GM23248 (cell line): Measurements from ENCODE around the gene AKR7A2. TPM values are rescaled to one million over a fixed set of nuclear protein-coding genes. Genes with fewer than 3 reads are reported as not detected.
A peak's percentile ranks its signal among the peaks of the same experiment; 100 is the strongest.
"Not testable (repeated sequence)": the region's sequence is repeated elsewhere in the genome, so short reads cannot be mapped to it uniquely, and the experiment has no call there.

Experiments
- DNase-seq: peaks from one replicate; pipeline ENCODE4 v3.0.0-alpha.2; 2015
- H2AFZ ChIP-seq: fragments of 200-600 bp; sonication (generic); 2 replicates; pipeline ENCODE4 v1.6.1; 2016; ENCODE audit warnings: antibody characterized with exemption
- H3F3A ChIP-seq: fragments of 200-600 bp; sonication (generic); 2 replicates; pipeline ENCODE4 v1.6.1; 2016; ENCODE audit warnings: mild to moderate bottlenecking, antibody characterized with exemption, mixed run types; ENCODE audit not compliant: insufficient read depth
- H3K27ac ChIP-seq: fragments of 200-600 bp; sonication (generic); 2 replicates; pipeline ENCODE4 v1.5.1; 2016; ENCODE audit warnings: mild to moderate bottlenecking
- H3K27me3 ChIP-seq: fragments of 200-600 bp; sonication (generic); replicated peaks from 2 replicates; pipeline ENCODE4 v1.6.1; 2016; ENCODE audit warnings: mild to moderate bottlenecking; ENCODE audit not compliant: insufficient read depth
- H3K36me3 ChIP-seq: fragments of 200-600 bp; sonication (generic); 2 replicates; pipeline ENCODE4 v1.6.1; 2016; ENCODE audit warnings: low read depth, mild to moderate bottlenecking
- H3K4me1 ChIP-seq: fragments of 200-600 bp; sonication (generic); 2 replicates; pipeline ENCODE4 v1.6.1; 2016; ENCODE audit warnings: mild to moderate bottlenecking; ENCODE audit not compliant: insufficient read depth
- H3K4me2 ChIP-seq: fragments of 200-600 bp; sonication (generic); one replicate; pipeline ENCODE4 v1.6.1; 2016; ENCODE audit warnings: mild to moderate bottlenecking; ENCODE audit not compliant: unreplicated experiment
- H3K4me3 ChIP-seq: fragments of 200-600 bp; sonication (generic); 2 replicates; pipeline ENCODE4 v1.5.1; 2016; ENCODE audit warnings: mild to moderate bottlenecking
- H3K79me2 ChIP-seq: fragments of 200-600 bp; sonication (generic); 2 replicates; pipeline ENCODE4 v1.6.1; 2016; ENCODE audit warnings: mild to moderate bottlenecking; ENCODE audit not compliant: insufficient read depth
- H3K9ac ChIP-seq: fragments of 200-600 bp; sonication (generic); 2 replicates; pipeline ENCODE4 v1.6.1; 2016; ENCODE audit warnings: mild to moderate bottlenecking
- H3K9me2 ChIP-seq: fragments of 200-600 bp; sonication (generic); 2 replicates; pipeline ENCODE4 v1.6.1; 2016; ENCODE audit warnings: mixed run types, mild to moderate bottlenecking, moderate library complexity; ENCODE audit not compliant: insufficient read depth
- H3K9me3 ChIP-seq: fragments of 200-600 bp; sonication (generic); one replicate; pipeline ENCODE4 v1.6.1; 2017; ENCODE audit warnings: low read depth
- H4K20me1 ChIP-seq: fragments of 200-600 bp; sonication (generic); 2 replicates; pipeline ENCODE4 v1.6.0; 2016; ENCODE audit not compliant: insufficient read depth
- EZH2 ChIP-seq: fragments of 200-600 bp; sonication (generic); IDR thresholded peaks from 2 replicates; pipeline ENCODE4 v1.6.1; 2018; ENCODE audit warnings: antibody characterized with exemption, mild to moderate bottlenecking; ENCODE audit not compliant: insufficient read depth, poor library complexity, severe bottlenecking
- EZH2phosphoT487 ChIP-seq: fragments of 200-600 bp; sonication (generic); IDR thresholded peaks from 2 replicates; pipeline ENCODE4 v1.6.1; 2018; ENCODE audit warnings: antibody characterized with exemption, moderate library complexity, mild to moderate bottlenecking, low read depth; ENCODE audit not compliant: insufficient read depth
- WGBS, 2 experiments: methylation state at CpG; one replicate each; pipeline ENCODE4 v1.1.6; 2015 to 2017; ENCODE audit warnings: low lambda C conversion rate in 2 of 2, low coverage in 1 of 2; ENCODE audit errors: missing lambda C conversion rate in 2 of 2; 5-methylcytosine and 5-hydroxymethylcytosine counted together
- in situ Hi-C: fragments of 300-500 bp; cut with MboI; formaldehyde crosslinking; loops from 2 replicates; pipeline ENCODE4 v1.15.0; 2020
- polyA plus RNA-seq: library from polyadenylated mRNA; unstranded; fragments of >200 nt; fragmentation: Nextera tagmentation; extraction: Ambion mirVana; gene quantifications from 2 replicates; pipeline ENCODE4 v1.2.1, GENCODE V29; 2016
- total RNA-seq: library from RNA; depleted of rRNA; stranded (reverse); fragments of >200 nt; shearing (Covaris generic); gene quantifications from 2 replicates; pipeline ENCODE4 v1.2.3, GENCODE V29; 2014

AKR7A2 gene
- total and polyA plus RNA-seq, 2 experiments from 2014 or later: 93.1 to 97.1 TPM

DNA sequence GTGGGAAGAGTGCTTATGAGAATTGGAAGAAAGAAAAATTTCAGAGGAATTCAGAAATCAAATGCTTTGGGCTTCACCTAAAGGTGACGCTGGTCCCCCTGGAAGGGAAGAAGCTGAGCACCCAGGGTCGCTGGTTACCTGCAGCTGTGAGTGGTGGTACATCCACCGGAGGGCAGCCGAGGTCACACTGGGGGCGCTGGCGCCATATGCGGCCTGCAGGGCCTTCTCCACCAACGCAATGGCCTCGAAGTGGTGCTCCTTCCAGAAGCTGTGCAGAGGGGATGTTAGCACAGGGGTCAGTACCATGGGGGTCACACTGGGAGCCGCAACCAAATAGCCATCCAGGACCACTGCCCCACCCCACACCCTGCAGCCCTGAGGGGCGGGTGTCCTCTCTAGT, 6.1 kb downstream of the AKR7A2 start:
- in situ Hi-C loops: no loop called here
- Histone ChIP-seq H3K4me2 (no peak overlapping the region), H3K9ac (no peak overlapping the region), H3K9me2 (no peaks in the 10 kb centered on the region), H3F3A (no peaks in the 10 kb centered on the region), H2AFZ (no peak overlapping the region), H4K20me1 (no peaks in the 10 kb centered on the region; the same call in 1 of the 2 replicates), H3K36me3 (peaks cover 33% of the 10 kb centered on the region; the same call in 1 of the 2 replicates), H3K4me3 (no peak overlapping the region), H3K27me3 (no peaks in the 10 kb centered on the region), H3K27ac (no peak overlapping the region), H3K4me1 (peaks cover 8% of the 10 kb centered on the region), H3K9me3 (no peaks in the 10 kb centered on the region), H3K79me2 (peaks cover 23% of the 10 kb centered on the region)
- no peak for DNase-seq
- WGBS, 2 experiments: 96% methylated on average over 10 to 11 of the region's 11 CpGs
- TF ChIP-seq EZH2: no peak
- no peak for TF ChIP-seq EZH2phosphoT487

DNA sequence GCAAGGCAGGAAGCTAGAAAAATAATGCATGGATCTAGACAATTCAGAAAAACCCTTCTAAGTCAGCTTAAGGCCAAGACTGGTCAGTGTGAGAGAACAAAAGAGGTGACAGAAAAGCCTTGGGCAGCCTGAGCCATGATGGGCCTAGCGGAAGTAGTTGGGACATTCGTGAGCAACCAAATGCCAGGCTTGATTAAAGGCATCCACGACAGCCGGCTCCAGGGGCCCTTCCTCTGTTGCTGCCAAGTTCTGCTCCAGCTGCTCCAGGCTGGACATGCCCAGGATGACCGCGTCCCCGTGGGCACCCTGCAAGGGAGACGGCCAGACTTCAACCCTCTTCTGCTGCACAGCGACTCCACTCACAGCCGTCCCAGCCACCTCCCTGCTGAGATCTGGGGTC, 7.9 kb downstream of the AKR7A2 start:
- DNase-seq, H3K9me2 ChIP-seq, H2AFZ ChIP-seq, H3K27me3 ChIP-seq, H3K9me3 ChIP-seq, H3K4me1 ChIP-seq, H3K4me2 ChIP-seq, H3K79me2 ChIP-seq, H3K4me3 ChIP-seq, H3K27ac ChIP-seq, in situ Hi-C loops, H4K20me1 ChIP-seq, H3F3A ChIP-seq, H3K9ac ChIP-seq: not testable (repeated sequence)
- 95 to 96% methylated on average over 10 of the region's 10 CpGs for WGBS, 2 experiments
- peaks cover 33% of the 10 kb centered on the region; the same call in 1 of the 2 replicates for H3K36me3 ChIP-seq

DNA sequence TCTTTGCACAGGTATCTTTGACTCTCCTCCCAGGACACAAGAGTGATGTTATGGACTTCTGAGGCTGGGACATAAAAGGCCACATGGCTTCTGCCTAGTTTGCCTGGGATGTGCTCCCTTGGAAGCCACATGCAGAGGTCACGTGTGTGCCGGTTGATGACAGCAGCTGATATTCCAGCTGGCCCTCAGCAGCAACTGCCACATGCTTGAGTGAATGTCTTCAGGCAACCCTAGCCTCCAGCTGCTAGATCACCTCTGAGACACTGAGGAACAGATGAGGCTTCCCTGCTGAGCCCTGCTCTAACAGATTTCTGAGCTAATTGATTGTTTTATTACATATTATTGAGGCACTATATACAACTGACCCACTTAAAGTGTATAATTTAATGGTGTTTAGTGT, 11.7 kb downstream of the AKR7A2 start:
- Histone ChIP-seq H3K9me3 (no peaks in the 10 kb centered on the region), H3K36me3 (peaks cover 19% of the 10 kb centered on the region; the same call in 1 of the 2 replicates), H3K4me1 (no peaks in the 10 kb centered on the region), H3F3A (no peaks in the 10 kb centered on the region), H3K79me2 (no peaks in the 10 kb centered on the region), H3K27me3 (no peaks in the 10 kb centered on the region), H3K9me2 (no peaks in the 10 kb centered on the region), H2AFZ (no peak overlapping the region), H4K20me1 (no peaks in the 10 kb centered on the region), H3K27ac (no peak overlapping the region), H3K4me3 (no peak overlapping the region), H3K4me2 (no peak overlapping the region), H3K9ac (no peak overlapping the region)
- in situ Hi-C loops: no loop called here
- no peak for DNase-seq
- WGBS, 2 experiments: 50 to 64% methylated on average over 2 of the region's 2 CpGs
- TF ChIP-seq EZH2 (no peak), EZH2phosphoT487 (no peak)

DNA sequence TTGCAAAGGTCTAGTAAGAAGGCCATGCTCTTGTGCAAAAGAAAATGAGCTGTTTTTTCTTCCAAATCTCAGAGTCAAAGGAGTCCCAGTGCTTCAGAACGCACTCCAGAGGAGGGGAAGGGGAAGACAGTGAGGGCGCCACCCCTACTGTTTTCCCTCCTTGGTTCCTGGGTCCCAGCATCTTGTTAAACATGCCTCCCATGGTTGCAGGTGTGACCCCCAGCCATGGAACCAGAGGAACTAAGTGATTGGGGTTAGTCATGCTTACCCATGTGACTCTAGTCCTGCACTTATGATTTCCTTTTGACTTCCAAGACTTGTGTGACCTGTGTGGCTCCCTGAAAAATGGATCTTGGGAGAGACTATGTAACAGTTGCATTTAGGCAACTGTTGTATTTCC, 17.3 kb downstream of the AKR7A2 start:
- in situ Hi-C loops: no loop called here
- H3K9me2 ChIP-seq: no peaks in the 10 kb centered on the region
- DNase-seq: no peak
- H3K79me2 ChIP-seq: no peaks in the 10 kb centered on the region
- H3K9me3 ChIP-seq: no peaks in the 10 kb centered on the region
- H3F3A ChIP-seq: no peaks in the 10 kb centered on the region
- no peaks in the 10 kb centered on the region for H4K20me1 ChIP-seq
- H3K4me3 ChIP-seq: no peak overlapping the region
- H3K9ac ChIP-seq: no peak overlapping the region
- H3K4me2 ChIP-seq: no peak overlapping the region
- no peaks in the 10 kb centered on the region for H3K36me3 ChIP-seq
- no peak overlapping the region for H2AFZ ChIP-seq
- no peak overlapping the region for H3K27ac ChIP-seq
- 85 to 96% methylated on average over 2 of the region's 2 CpGs for WGBS, 2 experiments
- no peaks in the 10 kb centered on the region for H3K27me3 ChIP-seq
- H3K4me1 ChIP-seq: no peaks in the 10 kb centered on the region
- TF ChIP-seq EZH2 (no peak), EZH2phosphoT487 (no peak)

DNA sequence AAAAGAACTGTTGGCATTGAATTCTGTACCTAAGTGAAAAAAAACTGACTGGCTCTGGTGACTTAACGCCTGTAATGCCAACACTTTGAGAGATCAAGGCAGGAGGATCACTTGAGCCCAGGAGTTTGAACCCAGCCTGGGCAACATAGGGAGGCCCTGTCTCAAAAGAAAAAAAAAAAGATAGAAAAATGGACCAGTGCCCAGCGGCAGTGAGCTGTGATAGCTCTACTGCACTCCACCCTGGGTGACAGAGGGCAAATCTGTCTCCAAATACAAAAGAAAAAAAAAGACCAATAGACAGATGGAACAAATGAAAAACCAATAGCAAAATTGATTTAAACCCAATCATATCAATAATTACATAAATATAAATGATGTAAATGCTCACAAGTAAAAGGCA, 22.7 kb downstream of the AKR7A2 start:
- H2AFZ ChIP-seq: peak overlapping the region; percentile 82

DNA sequence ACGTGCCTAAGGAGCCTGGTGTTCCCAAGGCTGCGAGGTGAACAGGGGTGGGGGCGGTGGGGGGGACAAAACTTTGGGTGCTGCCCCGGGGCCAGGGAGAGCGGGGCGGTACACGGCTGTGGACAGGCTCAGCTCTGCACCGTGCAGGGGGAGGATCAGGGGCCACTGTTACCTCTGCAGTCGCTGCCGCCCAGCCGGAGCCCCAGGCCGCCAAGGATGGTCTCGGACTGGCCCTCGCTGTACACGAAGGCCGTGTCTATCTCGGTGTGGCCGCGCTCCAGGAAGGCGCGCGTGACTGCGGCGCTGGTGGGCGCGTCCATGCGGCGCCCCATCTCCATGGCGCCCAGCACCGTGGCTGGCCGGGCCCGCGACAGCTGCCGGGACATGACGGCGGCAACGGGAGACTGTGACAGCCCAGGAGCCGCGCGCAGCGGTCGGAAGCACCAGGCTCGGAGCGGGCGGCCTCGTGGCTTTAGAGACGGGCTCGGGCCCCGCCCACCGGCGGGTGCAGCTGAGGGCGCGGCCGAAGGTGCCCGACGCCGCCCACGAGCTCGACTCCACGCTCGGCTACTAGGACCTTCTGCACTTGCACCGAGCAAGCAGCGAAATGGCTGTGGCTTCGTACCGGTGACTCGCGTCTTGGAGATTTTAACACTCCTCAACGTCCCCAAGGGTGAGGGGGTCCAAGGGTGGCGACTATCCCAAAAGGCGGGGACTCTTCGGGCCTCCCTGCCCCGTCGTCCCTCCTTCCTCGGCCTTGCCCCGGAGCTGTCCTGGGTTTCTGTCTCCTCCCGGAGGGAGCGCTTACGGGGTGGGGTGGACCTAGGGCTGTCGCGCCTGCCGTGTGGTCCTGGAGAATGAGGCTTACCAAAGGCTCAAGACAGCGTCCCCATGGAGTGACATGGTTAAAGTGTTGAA, 23.4 kb downstream of the AKR7A2 start, which contains the start of gene AKR7A3:
Gene AKR7A3, minus strand, starts transcription at position 447 of the 918 bp plus-strand sequence. Its CDS starts 61 bp downstream, at position 386.
- H3K9me2 ChIP-seq, H3F3A ChIP-seq, in situ Hi-C loops, H3K79me2 ChIP-seq, H3K4me1 ChIP-seq, H3K9me3 ChIP-seq, H3K27me3 ChIP-seq, H3K27ac ChIP-seq, H3K36me3 ChIP-seq, H4K20me1 ChIP-seq: not testable (repeated sequence)
- Histone ChIP-seq H3K4me2 (peak within 1 kb of the TSS; percentile 91), H3K4me3 (peak within 1 kb of the TSS; percentile 74), H3K9ac (peak within 1 kb of the TSS; percentile 29; the same call in 1 of the 2 replicates), H2AFZ (peak within 1 kb of the TSS; percentile 82)
- DNase-seq: peak; percentile 79
- 8 to 23% methylated on average over 26 to 41 of the region's 82 CpGs for WGBS, 2 experiments

More for the DNA sequence above, 22.7 kb downstream of the AKR7A2 start:
- Histone ChIP-seq H3K36me3 (no peaks in the 10 kb centered on the region), H3K9me3 (no peaks in the 10 kb centered on the region), H3K79me2 (no peaks in the 10 kb centered on the region), H3K9me2 (no peaks in the 10 kb centered on the region), H3K27me3 (no peaks in the 10 kb centered on the region), H3K9ac (peak overlapping the region; percentile 29; the same call in 1 of the 2 replicates), H4K20me1 (no peaks in the 10 kb centered on the region), H3K4me2 (peak overlapping the region; percentile 91), H3K27ac (no peak overlapping the region), H3F3A (no peaks in the 10 kb centered on the region), H3K4me3 (peak overlapping the region; percentile 74), H3K4me1 (no peaks in the 10 kb centered on the region)
- WGBS, 2 experiments: 16 to 18% methylated on average over 2 of the region's 2 CpGs
- TF ChIP-seq EZH2 (no peak), EZH2phosphoT487 (no peak)
- peak; percentile 10 for DNase-seq
- in situ Hi-C loops: no loop called here
